GM12878 (cell line): ENCODE results near the gene GPSM1. TPM values are rescaled to one million over a fixed set of nuclear protein-coding genes. Genes with fewer than 3 reads are reported as not detected.

Experiments used
- ATAC-seq: fragments of 200-7000 bp; cut with Tn5 transposase; 3 replicates; pipeline ENCODE4 v1.9.1; 2020; ENCODE audit warnings: mild to moderate bottlenecking, moderate library complexity
- BruUV-seq: library from RNA; stranded (reverse); fragments of 400-500 nt; replicated peaks from 2 replicates; lab custom pipeline; 2021; lab: Mats Ljungman, UMichigan
- CTCF ChIA-PET: fragments of 300-600 bp; sonication (Branson Sonifier 250); formaldehyde crosslinking; extraction: SDS; loops from one replicate; lab custom pipeline; 2021; ENCODE audit warnings: inconsistent platforms; lab: Yijun Ruan, JAX
- POLR2A ChIA-PET: fragments of 350-600 bp; formaldehyde crosslinking; extraction: SDS; loops from one replicate; lab custom pipeline; 2021; ENCODE audit warnings: inconsistent platforms; lab: Charles Lee
- RAD21 ChIA-PET: fragments of 300-600 bp; sonication (Branson Sonifier 250); formaldehyde crosslinking; loops from one replicate; lab custom pipeline; 2023; ENCODE audit warnings: antibody characterized with exemption; ENCODE audit not compliant: unreplicated experiment; lab: Charles Lee
- SMC1A ChIA-PET: fragments of 300-600 bp; sonication (Branson Sonifier 250); formaldehyde crosslinking; loops from one replicate; lab custom pipeline; 2023; ENCODE audit not compliant: unreplicated experiment, uncharacterized antibody; lab: Charles Lee
- DNase-seq: peaks from one replicate; pipeline ENCODE4 v3.0.0-alpha.2; 2011; ENCODE audit warnings: low read depth, low spot score
- FAIRE-seq: peaks from 3 replicates; lab custom pipeline; 2011; peaks lifted over from hg19 to GRCh38; lab: Jason Lieb, UNC
- H2AFZ ChIP-seq: 2 replicates; pipeline ENCODE4 v1.6.0; 2011; ENCODE audit warnings: low read depth, low read length, control low read depth; ENCODE audit not compliant: control insufficient read depth
- H3K27ac ChIP-seq: 2 replicates; pipeline ENCODE4 v1.5.1; 2011; ENCODE audit warnings: control low read depth; ENCODE audit not compliant: control insufficient read depth, insufficient read depth
- H3K27me3 ChIP-seq, 2 experiments: replicated peaks in 1 of 2; 2 replicates each; pipeline versions ENCODE4 v1.6.0 to v1.6.1; 2011; ENCODE audit warnings: low read length in 1 of 2; ENCODE audit not compliant: control insufficient read depth in 2 of 2, insufficient read depth in 2 of 2
- H3K36me3 ChIP-seq, 2 experiments: 2 replicates each; pipeline ENCODE4 v1.5.1; 2011; ENCODE audit warnings: low read length in 1 of 2; ENCODE audit not compliant: control insufficient read depth in 2 of 2, insufficient read depth in 2 of 2
- H3K4me1 ChIP-seq: 2 replicates; pipeline ENCODE4 v1.6.1; 2011; ENCODE audit warnings: mild to moderate bottlenecking, low read length, moderate library complexity, mixed read lengths; ENCODE audit not compliant: control insufficient read depth, insufficient read depth
- H3K4me2 ChIP-seq: 2 replicates; pipeline ENCODE4 v1.6.0; 2011; ENCODE audit warnings: control low read depth; ENCODE audit not compliant: control insufficient read depth, insufficient read depth
- H3K4me3 ChIP-seq: fragments of 200-600 bp; sonication (generic); 2 replicates; pipeline ENCODE4 v1.5.1; 2016
- H3K79me2 ChIP-seq: 2 replicates; pipeline ENCODE4 v1.6.0; 2011; ENCODE audit warnings: low read length; ENCODE audit not compliant: control insufficient read depth, insufficient read depth
- H3K9ac ChIP-seq: 2 replicates; pipeline ENCODE4 v1.8.0; 2011; ENCODE audit warnings: low read length, control low read depth, mixed read lengths; ENCODE audit not compliant: control insufficient read depth, insufficient read depth
- H3K9me3 ChIP-seq: replicated peaks from 3 replicates; pipeline ENCODE4 v1.5.1; 2011; ENCODE audit warnings: mild to moderate bottlenecking, low read length; ENCODE audit not compliant: control insufficient read depth, insufficient read depth
- H4K20me1 ChIP-seq: 2 replicates; pipeline ENCODE4 v1.6.0; 2011; ENCODE audit not compliant: control insufficient read depth, insufficient read depth
- CBFB ChIP-seq: IDR thresholded peaks from 2 replicates; pipeline ENCODE4 v1.6.1; 2016; ENCODE audit warnings: antibody characterized with exemption, low read depth
- E4F1 ChIP-seq: fragments of 450-650 bp; IDR thresholded peaks from 2 replicates; pipeline ENCODE4 v1.6.1; 2018; ENCODE audit warnings: borderline replicate concordance, mild to moderate bottlenecking; ENCODE audit not compliant: partially characterized antibody
- EP300 ChIP-seq, 2 experiments: fragments of 150-350 bp in 1 of 2; IDR thresholded peaks; 2 replicates each; pipeline ENCODE4 v1.6.1; 2011 to 2012; ENCODE audit warnings: low read depth in 2 of 2, low read length in 2 of 2, borderline replicate concordance in 1 of 2, improper control_type of control experiment in 1 of 2, inconsistent platforms in 1 of 2; ENCODE audit not compliant: control insufficient read depth in 1 of 2
- FOXM1 ChIP-seq: IDR thresholded peaks from 2 replicates; pipeline ENCODE4 v1.6.1; 2012; ENCODE audit warnings: low read depth, mild to moderate bottlenecking, inconsistent platforms, low read length, moderate library complexity
- IRF4 ChIP-seq: IDR thresholded peaks from 2 replicates; pipeline ENCODE4 v1.6.1; 2011; ENCODE audit warnings: low read depth, low read length
- JUNB ChIP-seq: IDR thresholded peaks from 2 replicates; pipeline ENCODE4 v1.6.1; 2016; ENCODE audit warnings: antibody characterized with exemption, mild to moderate bottlenecking
- MTA3 ChIP-seq: IDR thresholded peaks from 2 replicates; pipeline ENCODE4 v1.6.1; 2012; ENCODE audit warnings: low read length, inconsistent platforms, borderline replicate concordance
- MYB ChIP-seq: fragments of 150-350 bp; IDR thresholded peaks from 2 replicates; pipeline ENCODE4 v1.6.1; 2014; ENCODE audit warnings: mild to moderate bottlenecking, low read depth, low read length, borderline replicate concordance
- POLR2A ChIP-seq: IDR thresholded peaks from 2 replicates; pipeline ENCODE4 v1.6.1; 2011; ENCODE audit warnings: low read depth, mild to moderate bottlenecking, low read length
- RAD21 ChIP-seq: IDR thresholded peaks from 2 replicates; pipeline ENCODE4 v1.6.1; 2011; ENCODE audit warnings: mild to moderate bottlenecking, low read depth, low read length, moderate library complexity; ENCODE audit not compliant: insufficient read depth
- SIX5 ChIP-seq: IDR thresholded peaks from 2 replicates; pipeline ENCODE4 v1.6.1; 2011; ENCODE audit warnings: mild to moderate bottlenecking, low read depth, low read length, moderate library complexity; ENCODE audit not compliant: severe bottlenecking
- TBL1XR1 ChIP-seq: IDR thresholded peaks from 2 replicates; pipeline ENCODE4 v1.6.1; 2012; ENCODE audit warnings: low read depth, low read length, improper control_type of control experiment
- WGBS: methylation state at CpG from one replicate; pipeline ENCODE4 v1.1.6; 2016; ENCODE audit warnings: low lambda C conversion rate; ENCODE audit not compliant: insufficient replicate concordance, insufficient coverage; ENCODE audit errors: missing lambda C conversion rate; 5-methylcytosine and 5-hydroxymethylcytosine counted together
- in situ Hi-C: fragments of 300-500 bp; cut with MboI; formaldehyde crosslinking; loops from 9 replicates; pipeline ENCODE4 v1.14.3; 2018; ENCODE audit warnings: mixed read lengths
- intact Hi-C: fragments of 100-400 bp; cut with micrococcal nuclease; formaldehyde crosslinking; loops from one replicate; pipeline ENCODE4 v1.14.2; 2022; ENCODE audit not compliant: unreplicated experiment
- polyA plus RNA-seq, 11 experiments: library from polyadenylated mRNA; depleted of rRNA in 4 of 11; unstranded in 6 of 11; stranded (reverse) in 5 of 11; fragments of >200 nt; fragmentation: Nextera tagmentation in 4 of 11; fragmentation: Illumina TruSeq in 1 of 11; extraction: Ambion mirVana in 4 of 11; extraction: Trizol in 1 of 11; gene quantifications; 1 replicate in 1 of 11; 2 replicates in 10 of 11; pipeline versions ENCODE4 v1.2.1 to v1.2.3, GENCODE V29; 2011 to 2016; ENCODE audit warnings: inconsistent platforms in 2 of 11, missing spikeins in 2 of 11, low read depth in 1 of 11
- total RNA-seq, 4 experiments: library from RNA; depleted of rRNA in 3 of 4; stranded (reverse); fragments of >200 nt in 3 of 4; fragmentation: Illumina TruSeq in 1 of 4; extraction: Trizol in 1 of 4; gene quantifications; 2 replicates each; pipeline versions ENCODE4 v1.2.1 to v1.2.3, GENCODE V29; 2013 to 2021
- TF ChIP-seq, protein P1 (sequence below): IDR thresholded peaks from 2 replicates; pipeline ENCODE4 v1.6.1; 2011; ENCODE audit warnings: low read depth, low read length, improper control_type of control experiment, borderline replicate concordance
- TF ChIP-seq, protein P2 (sequence below): fragments of 450-650 bp; formaldehyde crosslinking; IDR thresholded peaks from 2 replicates; pipeline ENCODE4 v1.5.0; 2022; ENCODE audit warnings: mild to moderate bottlenecking, missing genetic modification characterization

GPSM1 gene
- total and polyA plus RNA-seq, 10 of the 15 experiments (the other 5 are each of a cell fraction or from before 2014, with no cell fraction given), result 0.04 to 0.10 (median 0.10) TPM; not detected in 7

- no peak overlapping the region for H3K27ac ChIP-seq
- CTCF ChIA-PET, result interaction anchor here (0.6 to 1.8 kb wide), 2 partner anchors 62 to 115 kb away, joined by 4 to 6 read pairs; no protein-coding TSS in a partner anchor
- no peak overlapping the region for H2AFZ ChIP-seq
- no peak overlapping the region for H3K4me3 ChIP-seq
- in situ Hi-C loops, result no loop called here
- H3K9ac ChIP-seq, result no peak overlapping the region
- intact Hi-C loops, result loop anchor here (10.0 kb wide), 1 partner anchor 321 kb away; the partner anchor contains the start of gene UBAC1
- no peaks in the 10 kb centered on the region for H3K9me3 ChIP-seq
- DNase-seq, result no peak
- RAD21 ChIA-PET, result no interaction called here
- H3K79me2 ChIP-seq, result no peaks in the 10 kb centered on the region
- no peaks in the 10 kb centered on the region for H4K20me1 ChIP-seq
- H3K4me1 ChIP-seq, result no peaks in the 10 kb centered on the region
- 44% methylated on average over 27 of the region's 28 CpGs for WGBS
- POLR2A ChIA-PET, result no interaction called here
- H3K27me3 ChIP-seq, result no peaks in the 10 kb centered on the region
- H3K36me3 ChIP-seq, result no peaks in the 10 kb centered on the region
- no peak for FAIRE-seq
- no peak overlapping the region for H3K4me2 ChIP-seq
- no TSS peak for BruUV-seq
- SMC1A ChIA-PET, result interaction anchor here (1.6 kb wide), 1 partner anchor 115 kb away, joined by 3 read pairs; no protein-coding TSS in a partner anchor
- no peak for ATAC-seq
- TF ChIP-seq IRF4 (no peak), EP300 (IDR thresholded peaks at IDR 0.05; ENCODE audit: borderline replicate concordance in 1 of 2, control insufficient read depth in 1 of 2, low read depth in 2 of 2, low read length in 2 of 2) (no peak), CBFB (no peak), JUNB (no peak), MYB (no peak), MTA3 (no peak), E4F1 (no peak), POLR2A (no peak), TBL1XR1 (no peak), RAD21 (no peak), SIX5 (no peak), FOXM1 (no peak)
- TF ChIP-seq, protein P1, sequence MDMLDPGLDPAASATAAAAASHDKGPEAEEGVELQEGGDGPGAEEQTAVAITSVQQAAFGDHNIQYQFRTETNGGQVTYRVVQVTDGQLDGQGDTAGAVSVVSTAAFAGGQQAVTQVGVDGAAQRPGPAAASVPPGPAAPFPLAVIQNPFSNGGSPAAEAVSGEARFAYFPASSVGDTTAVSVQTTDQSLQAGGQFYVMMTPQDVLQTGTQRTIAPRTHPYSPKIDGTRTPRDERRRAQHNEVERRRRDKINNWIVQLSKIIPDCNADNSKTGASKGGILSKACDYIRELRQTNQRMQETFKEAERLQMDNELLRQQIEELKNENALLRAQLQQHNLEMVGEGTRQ, result no peak
- TF ChIP-seq, protein P2, sequence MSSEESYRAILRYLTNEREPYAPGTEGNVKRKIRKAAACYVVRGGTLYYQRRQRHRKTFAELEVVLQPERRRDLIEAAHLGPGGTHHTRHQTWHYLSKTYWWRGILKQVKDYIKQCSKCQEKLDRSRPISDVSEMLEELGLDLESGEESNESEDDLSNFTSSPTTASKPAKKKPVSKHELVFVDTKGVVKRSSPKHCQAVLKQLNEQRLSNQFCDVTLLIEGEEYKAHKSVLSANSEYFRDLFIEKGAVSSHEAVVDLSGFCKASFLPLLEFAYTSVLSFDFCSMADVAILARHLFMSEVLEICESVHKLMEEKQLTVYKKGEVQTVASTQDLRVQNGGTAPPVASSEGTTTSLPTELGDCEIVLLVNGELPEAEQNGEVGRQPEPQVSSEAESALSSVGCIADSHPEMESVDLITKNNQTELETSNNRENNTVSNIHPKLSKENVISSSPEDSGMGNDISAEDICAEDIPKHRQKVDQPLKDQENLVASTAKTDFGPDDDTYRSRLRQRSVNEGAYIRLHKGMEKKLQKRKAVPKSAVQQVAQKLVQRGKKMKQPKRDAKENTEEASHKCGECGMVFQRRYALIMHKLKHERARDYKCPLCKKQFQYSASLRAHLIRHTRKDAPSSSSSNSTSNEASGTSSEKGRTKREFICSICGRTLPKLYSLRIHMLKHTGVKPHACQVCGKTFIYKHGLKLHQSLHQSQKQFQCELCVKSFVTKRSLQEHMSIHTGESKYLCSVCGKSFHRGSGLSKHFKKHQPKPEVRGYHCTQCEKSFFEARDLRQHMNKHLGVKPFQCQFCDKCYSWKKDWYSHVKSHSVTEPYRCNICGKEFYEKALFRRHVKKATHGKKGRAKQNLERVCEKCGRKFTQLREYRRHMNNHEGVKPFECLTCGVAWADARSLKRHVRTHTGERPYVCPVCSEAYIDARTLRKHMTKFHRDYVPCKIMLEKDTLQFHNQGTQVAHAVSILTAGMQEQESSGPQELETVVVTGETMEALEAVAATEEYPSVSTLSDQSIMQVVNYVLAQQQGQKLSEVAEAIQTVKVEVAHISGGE (CRISPR knock-in tag), result no peak
Observed at GRCh38 chr9:136285501-136286358, 41.6 kb upstream of the GPSM1 start.
